H9 (cell line): ENCODE results near the gene TERT. TPM values are rescaled to one million over a fixed set of nuclear protein-coding genes. Genes with fewer than 3 reads are reported as not detected.

Source experiments
- DNase-seq: peaks from one replicate; pipeline ENCODE4 v3.0.0-alpha.2; 2017
- H2AFZ ChIP-seq: one replicate; pipeline ENCODE4 v1.6.1; 2013; ENCODE audit warnings: mild to moderate bottlenecking, low read length, control low read depth, moderate library complexity
- H2AK5ac ChIP-seq: 2 replicates; pipeline ENCODE4 v1.6.1; 2013; ENCODE audit warnings: low read length, control low read depth, mixed read lengths; ENCODE audit not compliant: insufficient read length
- H2BK120ac ChIP-seq: one replicate; pipeline ENCODE4 v1.6.1; 2013; ENCODE audit warnings: low read depth, mild to moderate bottlenecking, low read length, control low read depth, inconsistent platforms; ENCODE audit not compliant: poor library complexity, severe bottlenecking
- H2BK12ac ChIP-seq: 2 replicates; pipeline ENCODE4 v1.6.1; 2013; ENCODE audit warnings: low read length, control low read depth, mixed read lengths, low read depth; ENCODE audit not compliant: insufficient read length
- H2BK15ac ChIP-seq: 2 replicates; pipeline ENCODE4 v1.6.1; 2013; ENCODE audit warnings: low read depth, low read length, control low read depth
- H2BK20ac ChIP-seq: one replicate; pipeline ENCODE4 v1.6.1; 2013; ENCODE audit warnings: low read depth, mild to moderate bottlenecking, low read length, control low read depth, inconsistent platforms; ENCODE audit not compliant: poor library complexity, severe bottlenecking
- H2BK5ac ChIP-seq: 2 replicates; pipeline ENCODE4 v1.6.1; 2013; ENCODE audit warnings: low read length, control low read depth, mixed read lengths; ENCODE audit not compliant: insufficient read length
- H3K14ac ChIP-seq: 2 replicates; pipeline ENCODE4 v1.6.1; 2013; ENCODE audit warnings: low read length, control low read depth; ENCODE audit not compliant: insufficient read depth
- H3K18ac ChIP-seq: 2 replicates; pipeline ENCODE4 v1.6.1; 2013; ENCODE audit warnings: low read depth, mild to moderate bottlenecking, mixed read lengths, low read length, control low read depth; ENCODE audit not compliant: insufficient read length
- H3K23ac ChIP-seq: 2 replicates; pipeline ENCODE4 v1.6.1; 2013; ENCODE audit warnings: low read length, control low read depth, mixed read lengths, low read depth; ENCODE audit not compliant: insufficient read length
- H3K23me2 ChIP-seq: 2 replicates; pipeline ENCODE4 v1.6.1; 2013; ENCODE audit warnings: low read depth, mild to moderate bottlenecking, mixed read lengths, low read length, control low read depth; ENCODE audit not compliant: insufficient read length, poor library complexity, severe bottlenecking
- H3K27ac ChIP-seq: 2 replicates; pipeline ENCODE4 v1.5.1; 2013; ENCODE audit warnings: low read length, control low read depth, mixed read lengths, low read depth; ENCODE audit not compliant: insufficient read length
- H3K27me3 ChIP-seq: 2 replicates; pipeline ENCODE4 v1.6.1; 2013; ENCODE audit warnings: low read length, control low read depth, inconsistent platforms; ENCODE audit not compliant: insufficient read depth
- H3K4ac ChIP-seq: 2 replicates; pipeline ENCODE4 v1.6.1; 2013; ENCODE audit warnings: low read depth, mild to moderate bottlenecking, control low read depth, inconsistent platforms, low read length, moderate library complexity
- H3K4me1 ChIP-seq: 2 replicates; pipeline ENCODE4 v1.6.1; 2013; ENCODE audit warnings: low read length, control low read depth, inconsistent platforms; ENCODE audit not compliant: insufficient read depth
- H3K4me2 ChIP-seq: 2 replicates; pipeline ENCODE4 v1.6.1; 2013; ENCODE audit warnings: low read length, control low read depth, mixed read lengths; ENCODE audit not compliant: insufficient read length, insufficient read depth
- H3K56ac ChIP-seq: 2 replicates; pipeline ENCODE4 v1.6.1; 2013; ENCODE audit warnings: low read depth, mild to moderate bottlenecking, mixed read lengths, low read length, control low read depth; ENCODE audit not compliant: insufficient read length
- H3K79me1 ChIP-seq: 2 replicates; pipeline ENCODE4 v1.6.1; 2013; ENCODE audit warnings: low read depth, mild to moderate bottlenecking, moderate library complexity, low read length, control low read depth, inconsistent platforms; ENCODE audit not compliant: insufficient read depth, poor library complexity, severe bottlenecking
- H3K79me2 ChIP-seq: 2 replicates; pipeline ENCODE4 v1.6.1; 2013; ENCODE audit warnings: low read length, control low read depth, inconsistent platforms; ENCODE audit not compliant: insufficient read depth
- H3K9ac ChIP-seq: 2 replicates; pipeline ENCODE4 v1.6.1; 2013; ENCODE audit warnings: low read length, control low read depth, mixed read lengths; ENCODE audit not compliant: insufficient read length; ENCODE audit errors: extremely low read depth
- H3K9me3 ChIP-seq: one replicate; pipeline ENCODE4 v1.6.1; 2013; ENCODE audit warnings: low read depth, low read length, inconsistent platforms; ENCODE audit not compliant: control insufficient read depth
- H3T11ph ChIP-seq: one replicate; pipeline ENCODE4 v1.6.1; 2013; ENCODE audit warnings: mild to moderate bottlenecking, low read length, control low read depth, inconsistent platforms
- H4K20me1 ChIP-seq: one replicate; pipeline ENCODE4 v1.6.1; 2013; ENCODE audit not compliant: control insufficient read depth, insufficient read length, insufficient read depth
- H4K5ac ChIP-seq: 2 replicates; pipeline ENCODE4 v1.6.1; 2013; ENCODE audit warnings: low read depth, mild to moderate bottlenecking, mixed read lengths, low read length, control low read depth; ENCODE audit not compliant: insufficient read length
- H4K8ac ChIP-seq: replicated peaks from 2 replicates; pipeline ENCODE4 v1.6.1; 2013; ENCODE audit warnings: low read length, control low read depth, mixed read lengths, low read depth; ENCODE audit not compliant: insufficient read length
- H4K91ac ChIP-seq: 2 replicates; pipeline ENCODE4 v1.6.1; 2013; ENCODE audit warnings: low read depth, mild to moderate bottlenecking, moderate library complexity, mixed read lengths, low read length, control low read depth; ENCODE audit not compliant: insufficient read length
- H3K27ac Mint-ChIP-seq, 3 experiments: 2 replicates in 2 of 3; 3 replicates in 1 of 3; pipeline ENCODE4 v1.8.0; 2020 to 2021; ENCODE audit warnings: mixed read lengths in 3 of 3, mild to moderate bottlenecking in 1 of 3, moderate library complexity in 1 of 3
- H3K27me3 Mint-ChIP-seq: 2 replicates; pipeline ENCODE4 v1.8.0; 2021; ENCODE audit warnings: low read depth, mild to moderate bottlenecking, moderate library complexity, mixed read lengths
- H3K36me3 Mint-ChIP-seq, 3 experiments: 2 replicates in 2 of 3; 3 replicates in 1 of 3; pipeline ENCODE4 v1.8.0; 2020 to 2021; ENCODE audit warnings: low read depth in 3 of 3, mixed read lengths in 3 of 3; ENCODE audit not compliant: insufficient read depth in 1 of 3
- H3K4me1 Mint-ChIP-seq, 2 experiments: 2 replicates each; pipeline ENCODE4 v1.8.0; 2020; ENCODE audit warnings: mixed read lengths in 2 of 2
- H3K4me3 Mint-ChIP-seq, 2 experiments: 2 replicates in 1 of 2; 3 replicates in 1 of 2; pipeline ENCODE4 v1.8.0; 2020 to 2021; ENCODE audit warnings: mild to moderate bottlenecking in 2 of 2, mixed read lengths in 2 of 2, moderate library complexity in 1 of 2
- H3K9me3 Mint-ChIP-seq, 2 experiments: 2 replicates in 1 of 2; 3 replicates in 1 of 2; pipeline ENCODE4 v1.8.0; 2020; ENCODE audit warnings: mild to moderate bottlenecking in 2 of 2, mixed read lengths in 2 of 2, moderate library complexity in 1 of 2
- CTCF ChIP-seq: fragments of 200-600 bp; sonication (generic); conservative IDR thresholded peaks from 3 replicates; pipeline ENCODE4 v1.8.0; 2021; ENCODE audit warnings: antibody characterized with exemption, mild to moderate bottlenecking
- WGBS: extraction: QIAGEN DNeasy Blood & Tissue Kit; methylation state at CpG from one replicate; pipeline ENCODE4 v1.1.7; 2013; ENCODE audit warnings: missing lambda C conversion rate, low lambda C conversion rate, mixed read lengths; ENCODE audit not compliant: insufficient read length; ENCODE audit errors: extremely low coverage; 5-methylcytosine and 5-hydroxymethylcytosine counted together
- total RNA-seq: library from RNA; stranded (reverse); gene quantifications from 2 replicates; pipeline ENCODE4 v1.2.1, GENCODE V29; 2021

TERT gene
- total RNA-seq, 1 experiment from 2014 or later = 15.5 TPM

- TF ChIP-seq CTCF = no peak
- H4K8ac ChIP-seq = no peak overlapping the region
- H2AK5ac ChIP-seq = no peak overlapping the region
- H3K14ac ChIP-seq = no peak overlapping the region
- peak overlapping the region in 1 of 3 experiments; percentile 90; a peak in 4 of 7 replicates for H3K27ac Mint-ChIP-seq
- H4K91ac ChIP-seq = no peak overlapping the region
- no peak overlapping the region for H2BK12ac ChIP-seq
- no peak overlapping the region for H3K27ac ChIP-seq
- WGBS = no CpG with 5 or more reads among the region's 37 CpGs
- peaks cover 5% of the 10 kb centered on the region; the same call in 1 of the 2 replicates for H3K79me2 ChIP-seq
- no peaks in the 10 kb centered on the region for H3K23me2 ChIP-seq
- H3K4me1 ChIP-seq = no peaks in the 10 kb centered on the region
- H3K9ac ChIP-seq = no peak overlapping the region
- no peak overlapping the region for H3K23ac ChIP-seq
- no peak overlapping the region for H3K4me2 ChIP-seq
- H3K27me3 Mint-ChIP-seq = no peaks in the 10 kb centered on the region; the same call in none of the 2 replicates
- no peak overlapping the region for H3T11ph ChIP-seq
- H3K9me3 ChIP-seq = no peaks in the 10 kb centered on the region
- H2BK5ac ChIP-seq = no peak overlapping the region
- H3K18ac ChIP-seq = no peak overlapping the region
- no peak overlapping the region for H2AFZ ChIP-seq
- no peak overlapping the region for H2BK20ac ChIP-seq
- H2BK15ac ChIP-seq = no peak overlapping the region
- H3K79me1 ChIP-seq = peaks cover 2% of the 10 kb centered on the region
- no peak overlapping the region for H4K5ac ChIP-seq
- H3K36me3 Mint-ChIP-seq = peaks cover 13 to 32% (median 23%) of the 10 kb centered on the region in 3 experiments
- peak; percentile 22 for DNase-seq
- no peak overlapping the region for H3K56ac ChIP-seq
- no peak overlapping the region for H2BK120ac ChIP-seq
- H3K4me3 Mint-ChIP-seq = no peak overlapping the region; a peak in 1 of 5 replicates
- H3K9me3 Mint-ChIP-seq = no peaks in the 10 kb centered on the region
- H3K4me1 Mint-ChIP-seq = no peaks in the 10 kb centered on the region
- H3K27me3 ChIP-seq = no peaks in the 10 kb centered on the region
- no peaks in the 10 kb centered on the region for H4K20me1 ChIP-seq
- H3K4ac ChIP-seq = no peak overlapping the region
Measured at GRCh38 chr5:1288439-1289335, 6.2 kb downstream of the TERT start.
